ENCODE data around the gene HTR6.

GRCh38 chr1:19662313-19662712, 2.4 kb upstream of the HTR6 start:
- TF ChIP-seq CTCF (IDR thresholded peaks at IDR 0.05; ENCODE audit: borderline replicate concordance, extremely low read depth, low read length, poor library complexity, severe bottlenecking) (no peak), EZH2 (IDR thresholded peaks at IDR 0.05; ENCODE audit: borderline replicate concordance, low read depth, low read length, severe bottlenecking) (no peak)

Data from DND-41 (cell line).